ENCODE data around the gene CD84.
"Not testable (repeated sequence)": the region's sequence is repeated elsewhere in the genome, so short reads cannot be mapped to it uniquely, and the experiment has no call there.

Gene CD84

GRCh38 chr1:160567858-160568682, 11.2 kb downstream of the CD84 start:
- DNase-seq = no peak

GRCh38 chr1:160567341-160567740, 12.0 kb downstream of the CD84 start:
- DNase-seq = no peak

GRCh38 chr1:160565564-160565963, 13.7 kb downstream of the CD84 start:
- DNase-seq = no peak

GRCh38 chr1:160563230-160563629, 16.1 kb downstream of the CD84 start:
- not testable (repeated sequence) for DNase-seq

- DNase-seq = not testable (repeated sequence)
Measured at GRCh38 chr1:160562745-160563144, 16.6 kb downstream of the CD84 start.

GRCh38 chr1:160560806-160561205, 18.5 kb downstream of the CD84 start:
- no peak for DNase-seq

GRCh38 chr1:160560045-160560705, 19.1 kb downstream of the CD84 start:
- DNase-seq = no peak

- DNase-seq = not testable (repeated sequence)
Measured at GRCh38 chr1:160559437-160559836, 19.9 kb downstream of the CD84 start.

GRCh38 chr1:160558660-160559380, 20.5 kb downstream of the CD84 start:
- DNase-seq = no peak

- DNase-seq = no peak
Measured at GRCh38 chr1:160553778-160554177, 25.5 kb downstream of the CD84 start.

- no peak for DNase-seq
Measured at GRCh38 chr1:160552425-160552824, 26.9 kb downstream of the CD84 start.

GRCh38 chr1:160550572-160551034, 28.7 kb downstream of the CD84 start:
- DNase-seq = no peak

- DNase-seq = no peak
Measured at GRCh38 chr1:160549665-160550006, 29.7 kb downstream of the CD84 start.

- DNase-seq = no peak
Measured at GRCh38 chr1:160548960-160549664, 30.2 kb downstream of the CD84 start.

- DNase-seq = no peak
Measured at GRCh38 chr1:160548183-160548582, 31.1 kb downstream of the CD84 start.

GRCh38 chr1:160547422-160547821, 31.9 kb downstream of the CD84 start:
- no peak for DNase-seq

- no peak for DNase-seq
Measured at GRCh38 chr1:160546942-160547341, 32.4 kb downstream of the CD84 start.

- DNase-seq = no peak
Measured at GRCh38 chr1:160544647-160545046, 34.6 kb downstream of the CD84 start.

GRCh38 chr1:160542303-160542945, 36.9 kb downstream of the CD84 start:
- no peak for DNase-seq

- no peak for DNase-seq
Measured at GRCh38 chr1:160541622-160542302, 37.5 kb downstream of the CD84 start.

GRCh38 chr1:160540859-160541233, 38.5 kb downstream of the CD84 start:
- DNase-seq = no peak

All from NCI-H1092 treated with DMSO at 0.1 percent for 48 hours (cell line).